Measurements from ENCODE around the gene MAL. TPM values are rescaled to one million over a fixed set of nuclear protein-coding genes. Genes with fewer than 3 reads are reported as not detected.

The MAL gene
- total RNA-seq, 1 donor from 2014 or later = not detected

- peak; percentile 76 for DNase-seq (ENCODE audit: low spot score)
Observed at GRCh38 chr2:94996305-94997100, 29.0 kb upstream of the MAL start.

- peak; percentile 64 for DNase-seq (ENCODE audit: low spot score)
Observed at GRCh38 chr2:94997981-94998930, 27.3 kb upstream of the MAL start.

- peak; percentile 73 for DNase-seq (ENCODE audit: low spot score)
Observed at GRCh38 chr2:94999431-94999883, 26.1 kb upstream of the MAL start.

GRCh38 chr2:95001051-95001562 is 24.4 kb upstream of the MAL start:
- no peak for DNase-seq (ENCODE audit: low spot score)

- DNase-seq (ENCODE audit: low spot score) = no peak
Observed at GRCh38 chr2:95001701-95002100, 23.8 kb upstream of the MAL start.

- DNase-seq (ENCODE audit: low spot score) = no peak
Observed at GRCh38 chr2:95002498-95002897, 23.0 kb upstream of the MAL start.

GRCh38 chr2:95004287-95004686 is 21.2 kb upstream of the MAL start:
- no peak for DNase-seq (ENCODE audit: low spot score)

GRCh38 chr2:95004711-95005110 is 20.8 kb upstream of the MAL start:
- no peak for DNase-seq (ENCODE audit: low spot score)

GRCh38 chr2:95005726-95006125 is 19.8 kb upstream of the MAL start:
- DNase-seq (ENCODE audit: low spot score) = no peak

- no peak for DNase-seq (ENCODE audit: low spot score)
Observed at GRCh38 chr2:95006588-95006987, 18.9 kb upstream of the MAL start.

- no peak for DNase-seq (ENCODE audit: low spot score)
Observed at GRCh38 chr2:95007031-95007609, 18.4 kb upstream of the MAL start.

- no peak for DNase-seq (ENCODE audit: low spot score)
Observed at GRCh38 chr2:95007822-95008221, 17.7 kb upstream of the MAL start.

- DNase-seq (ENCODE audit: low spot score) = no peak
Observed at GRCh38 chr2:95008306-95008705, 17.2 kb upstream of the MAL start.

- DNase-seq (ENCODE audit: low spot score) = no peak
Observed at GRCh38 chr2:95008996-95009395, 16.5 kb upstream of the MAL start.

- no peak for DNase-seq (ENCODE audit: low spot score)
Observed at GRCh38 chr2:95009412-95009811, 16.1 kb upstream of the MAL start.

GRCh38 chr2:95010126-95010525 is 15.4 kb upstream of the MAL start:
- DNase-seq (ENCODE audit: low spot score) = no peak

- DNase-seq (ENCODE audit: low spot score) = no peak
Observed at GRCh38 chr2:95010718-95011117, 14.8 kb upstream of the MAL start.

GRCh38 chr2:95012881-95013550 is 12.5 kb upstream of the MAL start:
- no peak for DNase-seq (ENCODE audit: low spot score)

GRCh38 chr2:95013726-95014125 is 11.8 kb upstream of the MAL start:
- no peak for DNase-seq (ENCODE audit: low spot score)

GRCh38 chr2:95014126-95014708 is 11.3 kb upstream of the MAL start:
- no peak for DNase-seq (ENCODE audit: low spot score)
